IPS-18a (cell line): Measurements from ENCODE around the gene ZDHHC4.
A peak's percentile ranks its signal among the peaks of the same experiment; 100 is the strongest.
"Not testable (repeated sequence)": the region's sequence is repeated elsewhere in the genome, so short reads cannot be mapped to it uniquely, and the experiment has no call there.

Experiments
- H3K27ac ChIP-seq: one replicate; pipeline ENCODE4 v1.5.1; 2013; ENCODE audit warnings: low read length
- H3K27me3 ChIP-seq: one replicate; pipeline ENCODE4 v1.6.1; 2013; ENCODE audit warnings: mild to moderate bottlenecking, low read length; ENCODE audit not compliant: control insufficient read depth, insufficient read depth
- H3K36me3 ChIP-seq: one replicate; pipeline ENCODE4 v1.6.1; 2013; ENCODE audit warnings: low read depth, low read length; ENCODE audit not compliant: control insufficient read depth
- H3K4me1 ChIP-seq: one replicate; pipeline ENCODE4 v1.6.1; 2013; ENCODE audit warnings: low read depth, low read length; ENCODE audit not compliant: control insufficient read depth
- H3K4me3 ChIP-seq: one replicate; pipeline ENCODE4 v1.5.1; 2013; ENCODE audit warnings: low read length
- H3K9ac ChIP-seq: one replicate; pipeline ENCODE4 v1.6.1; 2013; ENCODE audit warnings: mild to moderate bottlenecking, low read length, moderate library complexity
- H3K9me3 ChIP-seq: one replicate; pipeline ENCODE4 v1.6.1; 2013; ENCODE audit warnings: low read depth, low read length; ENCODE audit not compliant: control insufficient read depth

The ZDHHC4 gene

GRCh38 chr7:6565655-6566054 is 11.6 kb upstream of the ZDHHC4 start:
- Histone ChIP-seq H3K36me3 (no peaks in the 10 kb centered on the region), H3K9me3 (no peaks in the 10 kb centered on the region), H3K9ac (no peak overlapping the region), H3K4me3 (no peak overlapping the region), H3K27ac (no peak overlapping the region), H3K27me3 (no peaks in the 10 kb centered on the region), H3K4me1 (no peaks in the 10 kb centered on the region)

GRCh38 chr7:6567886-6568285 is 9.4 kb upstream of the ZDHHC4 start:
- no peaks in the 10 kb centered on the region for H3K27me3 ChIP-seq

GRCh38 chr7:6571160-6571779 is 6.0 kb upstream of the ZDHHC4 start:
- Histone ChIP-seq H3K27ac (no peak overlapping the region), H3K36me3 (no peaks in the 10 kb centered on the region), H3K4me1 (no peaks in the 10 kb centered on the region), H3K9ac (no peak overlapping the region), H3K27me3 (no peaks in the 10 kb centered on the region), H3K9me3 (no peaks in the 10 kb centered on the region), H3K4me3 (no peak overlapping the region)

More at GRCh38 chr7:6567886-6568285, 9.4 kb upstream of the ZDHHC4 start:
- Histone ChIP-seq H3K9me3 (no peaks in the 10 kb centered on the region), H3K9ac (no peak overlapping the region), H3K4me1 (no peaks in the 10 kb centered on the region), H3K36me3 (no peaks in the 10 kb centered on the region), H3K27ac (no peak overlapping the region), H3K4me3 (no peak overlapping the region)

GRCh38 chr7:6575281-6576023 is 1.8 kb upstream of the ZDHHC4 start:
- H3K9me3 ChIP-seq: no peaks in the 10 kb centered on the region
- H3K36me3 ChIP-seq: peaks cover 3% of the 10 kb centered on the region
- H3K27me3 ChIP-seq: no peaks in the 10 kb centered on the region
- H3K9ac ChIP-seq: no peak overlapping the region
- no peak overlapping the region for H3K27ac ChIP-seq
- H3K4me3 ChIP-seq: no peak overlapping the region
- no peaks in the 10 kb centered on the region for H3K4me1 ChIP-seq

GRCh38 chr7:6576024-6576866 is 1.0 kb upstream of the ZDHHC4 start:
- H3K4me1 ChIP-seq: no peaks in the 10 kb centered on the region
- peaks cover 10% of the 10 kb centered on the region for H3K36me3 ChIP-seq
- H3K9ac ChIP-seq: no peak overlapping the region
- no peaks in the 10 kb centered on the region for H3K27me3 ChIP-seq
- H3K9me3 ChIP-seq: no peaks in the 10 kb centered on the region
- no peak overlapping the region for H3K27ac ChIP-seq
- H3K4me3 ChIP-seq: peak overlapping the region; percentile 17

- not testable (repeated sequence) for H3K27me3 ChIP-seq, H3K9me3 ChIP-seq, H3K27ac ChIP-seq, H3K4me1 ChIP-seq, H3K9ac ChIP-seq
- peak overlapping the region; percentile 84 for H3K4me3 ChIP-seq
- peaks cover 17% of the 10 kb centered on the region for H3K36me3 ChIP-seq
Measured at GRCh38 chr7:6576867-6577368, 336 bp upstream of the ZDHHC4 start.

- Histone ChIP-seq H3K4me1 (no peaks in the 10 kb centered on the region), H3K27ac (no peak overlapping the region)
Measured at GRCh38 chr7:6578114-6579084, 1.1 kb downstream of the ZDHHC4 start.

GRCh38 chr7:6579446-6579845 is 2.2 kb downstream of the ZDHHC4 start:
- no peaks in the 10 kb centered on the region for H3K9me3 ChIP-seq

More at GRCh38 chr7:6578114-6579084, 1.1 kb downstream of the ZDHHC4 start:
- Histone ChIP-seq H3K27me3 (no peaks in the 10 kb centered on the region), H3K9me3 (no peaks in the 10 kb centered on the region), H3K9ac (peak overlapping the region; percentile 86), H3K36me3 (peaks cover 30% of the 10 kb centered on the region), H3K4me3 (peak overlapping the region; percentile 84)

GRCh38 chr7:6585746-6586432 is 8.6 kb downstream of the ZDHHC4 start:
- peaks cover 67% of the 10 kb centered on the region for H3K36me3 ChIP-seq
- not testable (repeated sequence) for H3K9me3 ChIP-seq, H3K4me1 ChIP-seq, H3K27me3 ChIP-seq, H3K9ac ChIP-seq, H3K4me3 ChIP-seq, H3K27ac ChIP-seq

More at GRCh38 chr7:6579446-6579845, 2.2 kb downstream of the ZDHHC4 start:
- H3K9ac ChIP-seq: no peak overlapping the region
- no peak overlapping the region for H3K4me3 ChIP-seq
- H3K27me3 ChIP-seq: no peaks in the 10 kb centered on the region
- peaks cover 40% of the 10 kb centered on the region for H3K36me3 ChIP-seq
- H3K27ac ChIP-seq: no peak overlapping the region
- H3K4me1 ChIP-seq: no peaks in the 10 kb centered on the region

- H3K9me3 ChIP-seq: no peaks in the 10 kb centered on the region
- peaks cover 4% of the 10 kb centered on the region for H3K4me1 ChIP-seq
- H3K36me3 ChIP-seq: peaks cover 49% of the 10 kb centered on the region
- no peaks in the 10 kb centered on the region for H3K27me3 ChIP-seq
- no peak overlapping the region for H3K4me3 ChIP-seq
- no peak overlapping the region for H3K9ac ChIP-seq
- no peak overlapping the region for H3K27ac ChIP-seq
Measured at GRCh38 chr7:6588566-6588965, 11.3 kb downstream of the ZDHHC4 start.
